ENCODE results near the gene HDGFL1.

HDGFL1 gene

GRCh38 chr6:22569281-22570184 is at the start of gene HDGFL1:
HDGFL1 (plus strand) TSS chr6:22569566; CDS start chr6:22569576, 10 bp downstream.
- TF ChIP-seq, protein P1, sequence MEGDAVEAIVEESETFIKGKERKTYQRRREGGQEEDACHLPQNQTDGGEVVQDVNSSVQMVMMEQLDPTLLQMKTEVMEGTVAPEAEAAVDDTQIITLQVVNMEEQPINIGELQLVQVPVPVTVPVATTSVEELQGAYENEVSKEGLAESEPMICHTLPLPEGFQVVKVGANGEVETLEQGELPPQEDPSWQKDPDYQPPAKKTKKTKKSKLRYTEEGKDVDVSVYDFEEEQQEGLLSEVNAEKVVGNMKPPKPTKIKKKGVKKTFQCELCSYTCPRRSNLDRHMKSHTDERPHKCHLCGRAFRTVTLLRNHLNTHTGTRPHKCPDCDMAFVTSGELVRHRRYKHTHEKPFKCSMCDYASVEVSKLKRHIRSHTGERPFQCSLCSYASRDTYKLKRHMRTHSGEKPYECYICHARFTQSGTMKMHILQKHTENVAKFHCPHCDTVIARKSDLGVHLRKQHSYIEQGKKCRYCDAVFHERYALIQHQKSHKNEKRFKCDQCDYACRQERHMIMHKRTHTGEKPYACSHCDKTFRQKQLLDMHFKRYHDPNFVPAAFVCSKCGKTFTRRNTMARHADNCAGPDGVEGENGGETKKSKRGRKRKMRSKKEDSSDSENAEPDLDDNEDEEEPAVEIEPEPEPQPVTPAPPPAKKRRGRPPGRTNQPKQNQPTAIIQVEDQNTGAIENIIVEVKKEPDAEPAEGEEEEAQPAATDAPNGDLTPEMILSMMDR (conservative IDR thresholded peaks at IDR 0.05; ENCODE audit: low read length): no peak

DNA sequence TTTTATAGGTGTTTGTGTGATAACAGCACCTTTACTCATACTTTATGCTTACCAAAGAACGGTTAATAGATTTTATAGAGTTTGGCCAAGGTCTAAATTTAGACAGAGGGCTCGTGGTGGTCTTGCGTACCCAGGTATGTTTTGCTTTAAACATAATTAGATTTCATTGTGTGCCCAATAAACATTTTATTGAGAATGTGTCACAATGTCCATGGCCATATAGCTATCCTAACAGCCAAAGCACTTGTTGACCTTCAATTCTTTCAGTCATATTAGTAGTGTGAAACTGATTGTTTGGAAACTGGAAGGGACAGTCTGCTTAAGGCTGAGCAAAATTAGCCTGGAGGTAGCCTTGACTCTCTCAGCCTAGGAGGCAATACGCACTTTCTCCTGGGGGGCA is 48.3 kb upstream of the HDGFL1 start:
- no peak for DNase-seq (ENCODE audit: low read depth)
- TF ChIP-seq, protein P1 (conservative IDR thresholded peaks at IDR 0.05; ENCODE audit: low read length): no peak
- H3K4me3 ChIP-seq (ENCODE audit: low read length): no peak overlapping the region

More at GRCh38 chr6:22569281-22570184, at the start of gene HDGFL1:
- H3K4me3 ChIP-seq (ENCODE audit: low read length): no peak within 1 kb of the TSS
- DNase-seq (ENCODE audit: low read depth): no peak

DNA sequence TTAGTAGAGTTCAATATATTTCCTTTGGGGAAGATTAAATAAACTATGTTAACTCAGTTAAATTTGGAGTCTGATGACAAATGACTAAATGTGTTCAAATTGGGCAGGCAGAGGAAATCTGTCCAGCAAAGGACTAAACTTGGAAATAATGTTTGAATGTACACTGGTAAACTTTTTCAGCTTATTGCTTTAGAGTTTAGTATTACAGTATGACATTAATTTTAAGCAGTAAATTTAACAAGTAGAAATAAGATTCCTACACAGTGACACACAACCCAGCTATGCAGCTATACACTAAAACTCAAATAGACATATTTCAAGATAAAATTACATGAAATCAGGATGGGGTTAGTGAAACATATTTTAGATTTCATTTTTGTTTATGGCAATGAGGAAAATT is 42.6 kb upstream of the HDGFL1 start:
- no peak overlapping the region for H3K4me3 ChIP-seq (ENCODE audit: low read length)
- no peak for DNase-seq (ENCODE audit: low read depth)
- TF ChIP-seq, protein P1 (conservative IDR thresholded peaks at IDR 0.05; ENCODE audit: low read length): no peak

DNA sequence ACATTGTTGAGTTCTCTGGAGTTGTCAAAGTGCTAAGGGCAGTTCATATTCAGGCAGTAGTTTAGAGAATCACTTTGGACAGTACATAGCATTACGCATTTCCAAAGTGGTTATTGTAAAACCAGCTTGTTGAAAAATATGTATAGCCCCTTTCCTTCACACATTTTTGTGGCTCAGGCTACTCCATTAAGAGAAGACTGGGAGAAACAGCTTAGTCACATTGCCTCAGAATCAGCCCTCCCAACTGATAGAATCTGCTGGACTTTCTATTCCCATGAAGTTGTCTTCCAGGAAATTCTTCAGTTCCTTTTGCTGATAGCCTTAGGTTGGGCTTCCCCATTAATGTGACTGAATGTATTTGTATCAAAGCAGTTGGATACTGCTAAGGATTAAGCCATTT is 39.5 kb upstream of the HDGFL1 start:
- no peak for DNase-seq (ENCODE audit: low read depth)
- TF ChIP-seq, protein P1 (conservative IDR thresholded peaks at IDR 0.05; ENCODE audit: low read length): no peak
- no peak overlapping the region for H3K4me3 ChIP-seq (ENCODE audit: low read length)

DNA sequence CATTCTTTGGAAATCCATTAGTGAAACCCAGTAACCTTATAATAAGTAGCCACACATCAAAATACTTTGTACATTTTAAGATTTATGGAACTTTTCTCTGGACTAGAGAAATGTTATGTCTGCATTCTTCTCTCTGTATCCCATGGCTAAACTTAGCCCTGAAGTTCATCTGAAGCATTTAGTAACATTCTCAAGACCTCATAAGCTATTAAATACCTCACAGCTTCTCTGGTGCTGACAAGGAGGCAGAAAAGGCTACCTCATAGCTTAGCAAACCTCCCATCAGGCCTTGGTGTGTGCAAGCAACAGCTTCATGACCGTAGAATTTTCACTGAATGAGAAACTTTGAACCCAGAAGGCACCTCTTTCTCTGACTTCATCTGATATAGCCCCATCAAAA is 38.9 kb upstream of the HDGFL1 start:
- no peak overlapping the region for H3K4me3 ChIP-seq (ENCODE audit: low read length)
- DNase-seq (ENCODE audit: low read depth): no peak
- TF ChIP-seq, protein P1 (conservative IDR thresholded peaks at IDR 0.05; ENCODE audit: low read length): no peak

DNA sequence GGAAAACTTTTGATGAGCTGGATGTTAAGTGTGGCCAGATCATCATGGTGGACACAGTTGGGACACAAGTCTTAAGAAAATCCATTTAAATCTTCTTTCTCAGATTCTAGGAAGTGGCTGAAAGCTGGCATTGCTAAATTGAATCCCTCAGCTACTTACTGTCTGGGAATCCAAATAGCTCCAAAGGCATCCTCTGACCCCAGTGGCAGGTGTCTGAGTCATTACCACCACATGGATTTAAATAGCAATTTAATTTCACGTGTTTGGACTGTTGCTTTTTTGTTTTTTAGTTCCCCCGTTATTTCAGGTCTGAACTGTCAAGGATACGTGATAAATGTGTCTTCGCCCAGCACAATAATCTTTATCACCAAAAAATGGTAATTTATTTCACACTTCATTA is 33.2 kb upstream of the HDGFL1 start:
- TF ChIP-seq, protein P1 (conservative IDR thresholded peaks at IDR 0.05; ENCODE audit: low read length): no peak
- H3K4me3 ChIP-seq (ENCODE audit: low read length): no peak overlapping the region
- DNase-seq (ENCODE audit: low read depth): no peak

- TF ChIP-seq, protein P1 (conservative IDR thresholded peaks at IDR 0.05; ENCODE audit: low read length): no peak
- DNase-seq (ENCODE audit: low read depth): no peak
- H3K4me3 ChIP-seq (ENCODE audit: low read length): no peak overlapping the region
Observed at GRCh38 chr6:22544476-22544875, 24.9 kb upstream of the HDGFL1 start.
